GM23338 (cell line): Measurements from ENCODE around the gene ATP8B2. TPM values are rescaled to one million over a fixed set of nuclear protein-coding genes. Genes with fewer than 3 reads are reported as not detected.

Experiments used
- CREB1 ChIP-seq: fragments of 250-450 bp; sonication (Bioruptor Pico); IDR thresholded peaks from 2 replicates; pipeline ENCODE4 v1.5.0; 2020; ENCODE audit warnings: low read depth, mild to moderate bottlenecking, moderate library complexity
- JUNB ChIP-seq: IDR thresholded peaks from one replicate; pipeline ENCODE4 v1.6.1; 2016; ENCODE audit warnings: antibody characterized with exemption; ENCODE audit not compliant: unreplicated experiment
- STAT1 ChIP-seq: IDR thresholded peaks from one replicate; pipeline ENCODE4 v1.6.1; 2016; ENCODE audit warnings: antibody characterized with exemption; ENCODE audit not compliant: unreplicated experiment
- ZNF331 ChIP-seq: fragments of 250-450 bp; sonication (Bioruptor Pico); IDR thresholded peaks from 2 replicates; pipeline ENCODE4 v1.5.0; 2020; ENCODE audit warnings: low read depth, mild to moderate bottlenecking, moderate library complexity
- polyA plus RNA-seq: library from polyadenylated mRNA; unstranded; fragments of >200 nt; fragmentation: Nextera tagmentation; extraction: Ambion mirVana; gene quantifications from 2 replicates; pipeline ENCODE4 v1.2.1, GENCODE V29; 2016
- total RNA-seq: library from RNA; depleted of rRNA; stranded (reverse); fragments of >200 nt; shearing (Covaris generic); gene quantifications from 2 replicates; pipeline ENCODE4 v1.2.3, GENCODE V29; 2014
- TF ChIP-seq, protein P1 (sequence below): fragments of 250-450 bp; sonication (Bioruptor Pico); IDR thresholded peaks from 2 replicates; pipeline ENCODE4 v1.5.0; 2020; ENCODE audit warnings: mild to moderate bottlenecking, moderate library complexity
- TF ChIP-seq, protein P2 (sequence below): IDR thresholded peaks from 2 replicates; pipeline ENCODE4 v1.6.1; 2016; ENCODE audit warnings: antibody characterized with exemption

The ATP8B2 gene
- total and polyA plus RNA-seq, 2 experiments from 2014 or later = 11.0 to 112 TPM

- TF ChIP-seq, protein P1, sequence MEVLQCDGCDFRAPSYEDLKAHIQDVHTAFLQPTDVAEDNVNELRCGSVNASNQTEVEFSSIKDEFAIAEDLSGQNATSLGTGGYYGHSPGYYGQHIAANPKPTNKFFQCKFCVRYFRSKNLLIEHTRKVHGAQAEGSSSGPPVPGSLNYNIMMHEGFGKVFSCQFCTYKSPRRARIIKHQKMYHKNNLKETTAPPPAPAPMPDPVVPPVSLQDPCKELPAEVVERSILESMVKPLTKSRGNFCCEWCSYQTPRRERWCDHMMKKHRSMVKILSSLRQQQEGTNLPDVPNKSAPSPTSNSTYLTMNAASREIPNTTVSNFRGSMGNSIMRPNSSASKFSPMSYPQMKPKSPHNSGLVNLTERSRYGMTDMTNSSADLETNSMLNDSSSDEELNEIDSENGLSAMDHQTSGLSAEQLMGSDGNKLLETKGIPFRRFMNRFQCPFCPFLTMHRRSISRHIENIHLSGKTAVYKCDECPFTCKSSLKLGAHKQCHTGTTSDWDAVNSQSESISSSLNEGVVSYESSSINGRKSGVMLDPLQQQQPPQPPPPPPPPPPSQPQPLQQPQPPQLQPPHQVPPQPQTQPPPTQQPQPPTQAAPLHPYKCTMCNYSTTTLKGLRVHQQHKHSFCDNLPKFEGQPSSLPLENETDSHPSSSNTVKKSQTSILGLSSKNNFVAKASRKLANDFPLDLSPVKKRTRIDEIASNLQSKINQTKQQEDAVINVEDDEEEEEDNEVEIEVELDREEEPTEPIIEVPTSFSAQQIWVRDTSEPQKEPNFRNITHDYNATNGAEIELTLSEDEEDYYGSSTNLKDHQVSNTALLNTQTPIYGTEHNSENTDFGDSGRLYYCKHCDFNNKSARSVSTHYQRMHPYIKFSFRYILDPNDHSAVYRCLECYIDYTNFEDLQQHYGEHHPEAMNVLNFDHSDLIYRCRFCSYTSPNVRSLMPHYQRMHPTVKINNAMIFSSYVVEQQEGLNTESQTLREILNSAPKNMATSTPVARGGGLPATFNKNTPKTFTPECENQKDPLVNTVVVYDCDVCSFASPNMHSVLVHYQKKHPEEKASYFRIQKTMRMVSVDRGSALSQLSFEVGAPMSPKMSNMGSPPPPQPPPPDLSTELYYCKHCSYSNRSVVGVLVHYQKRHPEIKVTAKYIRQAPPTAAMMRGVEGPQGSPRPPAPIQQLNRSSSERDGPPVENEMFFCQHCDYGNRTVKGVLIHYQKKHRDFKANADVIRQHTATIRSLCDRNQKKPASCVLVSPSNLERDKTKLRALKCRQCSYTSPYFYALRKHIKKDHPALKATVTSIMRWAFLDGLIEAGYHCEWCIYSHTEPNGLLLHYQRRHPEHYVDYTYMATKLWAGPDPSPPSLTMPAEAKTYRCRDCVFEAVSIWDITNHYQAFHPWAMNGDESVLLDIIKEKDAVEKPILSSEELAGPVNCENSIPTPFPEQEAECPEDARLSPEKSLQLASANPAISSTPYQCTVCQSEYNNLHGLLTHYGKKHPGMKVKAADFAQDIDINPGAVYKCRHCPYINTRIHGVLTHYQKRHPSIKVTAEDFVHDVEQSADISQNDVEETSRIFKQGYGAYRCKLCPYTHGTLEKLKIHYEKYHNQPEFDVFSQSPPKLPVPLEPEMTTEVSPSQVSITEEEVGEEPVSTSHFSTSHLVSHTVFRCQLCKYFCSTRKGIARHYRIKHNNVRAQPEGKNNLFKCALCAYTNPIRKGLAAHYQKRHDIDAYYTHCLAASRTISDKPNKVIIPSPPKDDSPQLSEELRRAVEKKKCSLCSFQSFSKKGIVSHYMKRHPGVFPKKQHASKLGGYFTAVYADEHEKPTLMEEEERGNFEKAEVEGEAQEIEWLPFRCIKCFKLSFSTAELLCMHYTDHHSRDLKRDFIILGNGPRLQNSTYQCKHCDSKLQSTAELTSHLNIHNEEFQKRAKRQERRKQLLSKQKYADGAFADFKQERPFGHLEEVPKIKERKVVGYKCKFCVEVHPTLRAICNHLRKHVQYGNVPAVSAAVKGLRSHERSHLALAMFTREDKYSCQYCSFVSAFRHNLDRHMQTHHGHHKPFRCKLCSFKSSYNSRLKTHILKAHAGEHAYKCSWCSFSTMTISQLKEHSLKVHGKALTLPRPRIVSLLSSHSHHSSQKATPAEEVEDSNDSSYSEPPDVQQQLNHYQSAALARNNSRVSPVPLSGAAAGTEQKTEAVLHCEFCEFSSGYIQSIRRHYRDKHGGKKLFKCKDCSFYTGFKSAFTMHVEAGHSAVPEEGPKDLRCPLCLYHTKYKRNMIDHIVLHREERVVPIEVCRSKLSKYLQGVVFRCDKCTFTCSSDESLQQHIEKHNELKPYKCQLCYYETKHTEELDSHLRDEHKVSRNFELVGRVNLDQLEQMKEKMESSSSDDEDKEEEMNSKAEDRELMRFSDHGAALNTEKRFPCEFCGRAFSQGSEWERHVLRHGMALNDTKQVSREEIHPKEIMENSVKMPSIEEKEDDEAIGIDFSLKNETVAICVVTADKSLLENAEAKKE (CRISPR knock-in tag) = no peak
- TF ChIP-seq STAT1 = no peak
- no peak for TF ChIP-seq ZNF331
- TF ChIP-seq CREB1 (CRISPR knock-in tag) = no peak
- no peak for TF ChIP-seq JUNB
- TF ChIP-seq, protein P2, sequence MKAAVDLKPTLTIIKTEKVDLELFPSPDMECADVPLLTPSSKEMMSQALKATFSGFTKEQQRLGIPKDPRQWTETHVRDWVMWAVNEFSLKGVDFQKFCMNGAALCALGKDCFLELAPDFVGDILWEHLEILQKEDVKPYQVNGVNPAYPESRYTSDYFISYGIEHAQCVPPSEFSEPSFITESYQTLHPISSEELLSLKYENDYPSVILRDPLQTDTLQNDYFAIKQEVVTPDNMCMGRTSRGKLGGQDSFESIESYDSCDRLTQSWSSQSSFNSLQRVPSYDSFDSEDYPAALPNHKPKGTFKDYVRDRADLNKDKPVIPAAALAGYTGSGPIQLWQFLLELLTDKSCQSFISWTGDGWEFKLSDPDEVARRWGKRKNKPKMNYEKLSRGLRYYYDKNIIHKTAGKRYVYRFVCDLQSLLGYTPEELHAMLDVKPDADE = no peak
Observed at GRCh38 chr1:154334079-154335024, 9.0 kb downstream of the ATP8B2 start (continued).
